Right lobe of liver (tissue), 4 donors: ENCODE measurements around the gene ZNF223.

Experiments used
- CTCF ChIP-seq, 4 donors: fragments of 200-600 bp in 3 of 4; fragments of 450-650 bp in 1 of 4; IDR thresholded peaks; one replicate each; pipeline versions ENCODE4 v1.5.1 to v1.8.0; 2016 to 2022; ENCODE audit warnings: antibody characterized with exemption in 4 of 4, mild to moderate bottlenecking in 2 of 4
- POLR2A ChIP-seq: fragments of 450-650 bp; IDR thresholded peaks from one replicate; pipeline ENCODE4 v1.6.1; 2017; ENCODE audit warnings: antibody characterized with exemption, mild to moderate bottlenecking
- donor health status: DM: no; HTN: no; CAD: no.
- donor health status: DM: no; HTN: no; CAD: no.
- donor health status: DM: no; HTN: yes; CAD: no.

GRCh38 chr19:44112802-44113137 lies 60.9 kb downstream of the ZNF223 start:
- no peak for TF ChIP-seq POLR2A
- TF ChIP-seq CTCF (IDR thresholded peaks at IDR 0.05): no peak
